Measurements from ENCODE around the gene GUK1.

The GUK1 gene

GRCh38 chr1:228163007-228163753, 23.1 kb downstream of the GUK1 start:
- ChIA-PET CTCF (interaction anchor here (3.2 to 6.1 kb wide), 3 partner anchors 9 to 33 kb away, joined by 13 to 54 read pairs (median 41); no protein-coding TSS in a partner anchor), POLR2A (no interaction called here)
- TF ChIP-seq CTCF (IDR thresholded peaks at IDR 0.05; ENCODE audit: control extremely low read depth, extremely low read depth, low read depth, missing control alignments): no peak
- DNase-seq (ENCODE audit: extremely low spot score): no peak

GRCh38 chr1:228163776-228164519, 23.9 kb downstream of the GUK1 start:
- DNase-seq (ENCODE audit: extremely low spot score): no peak
- no peak for TF ChIP-seq CTCF (IDR thresholded peaks at IDR 0.05; ENCODE audit: control extremely low read depth, extremely low read depth, low read depth, missing control alignments)
- ChIA-PET POLR2A (no interaction called here), CTCF (interaction anchor here (1.1 to 6.1 kb wide), 7 partner anchors 10 to 54 kb away, joined by 3 to 54 read pairs (median 13); partner anchors contain the start of genes GUK1 and MRPL55)

GRCh38 chr1:228164561-228165371, 24.7 kb downstream of the GUK1 start:
- no peak for DNase-seq (ENCODE audit: extremely low spot score)
- TF ChIP-seq CTCF (IDR thresholded peaks at IDR 0.05; ENCODE audit: control extremely low read depth, extremely low read depth, low read depth, missing control alignments): no peak
- ChIA-PET CTCF (interaction anchor here (0.6 to 6.1 kb wide), 25 partner anchors 8 to 351 kb away, joined by 3 to 54 read pairs (median 5); partner anchors contain the start of genes GJC2, GUK1 and MRPL55), POLR2A (interaction anchor here (1.5 kb wide), 1 partner anchor 12 kb away, joined by 8 read pairs; no protein-coding TSS in a partner anchor)

DNA sequence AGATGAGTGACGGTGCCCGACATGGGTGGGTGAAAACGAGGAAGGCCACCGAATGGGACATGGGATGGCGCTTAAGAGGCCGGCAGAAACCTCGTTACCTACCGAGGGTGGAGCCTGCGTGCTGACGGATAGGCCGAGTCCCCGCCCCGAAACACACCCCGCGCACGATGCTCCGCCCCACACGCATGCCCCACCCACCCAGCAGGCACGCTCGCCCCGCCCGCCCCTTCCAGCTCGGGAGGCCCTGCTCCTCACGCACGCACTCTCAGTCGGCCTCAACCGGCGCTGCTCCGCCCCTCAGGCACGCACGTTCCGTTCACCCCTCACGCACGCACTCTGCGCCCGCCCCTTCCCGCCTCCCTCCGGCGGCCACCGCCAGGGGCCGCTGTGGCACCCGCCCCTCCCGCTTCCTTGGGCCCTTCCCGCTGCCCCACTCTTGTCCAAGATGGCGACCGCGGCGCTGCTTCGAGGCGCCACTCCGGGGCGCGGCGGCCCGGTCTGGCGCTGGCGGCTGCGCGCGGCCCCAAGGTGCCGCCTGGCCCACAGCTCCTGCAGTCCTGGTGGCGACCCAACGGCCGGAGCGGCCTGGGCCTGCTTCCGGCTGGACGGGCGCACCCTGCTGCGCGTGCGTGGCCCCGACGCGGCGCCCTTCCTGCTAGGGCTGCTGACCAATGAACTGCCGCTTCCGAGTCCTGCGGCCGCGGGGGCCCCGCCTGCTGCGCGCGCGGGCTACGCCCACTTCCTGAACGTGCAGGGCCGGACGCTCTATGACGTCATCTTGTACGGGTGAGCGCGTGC, 25.5 kb downstream of the GUK1 start, which contains the start of gene IBA57:
IBA57 (plus strand) TSS at position 433 of the 798 bp plus-strand sequence; CDS start at position 446, 13 bp downstream.
- peak; percentile 99 for DNase-seq (ENCODE audit: extremely low spot score)
- ChIA-PET POLR2A (interaction anchor here (0.6 to 1.5 kb wide), 5 partner anchors 13 to 324 kb away, joined by 3 to 8 read pairs (median 7); no protein-coding TSS in a partner anchor), CTCF (interaction anchor here (0.6 to 6.1 kb wide), 39 partner anchors 9 to 350 kb away, joined by 3 to 54 read pairs (median 5); partner anchors contain the start of genes GJC2, GUK1 and MRPL55)

More for the DNA sequence above, 25.5 kb downstream of the GUK1 start, which contains the start of gene IBA57:
- TF ChIP-seq CTCF (IDR thresholded peaks at IDR 0.05; ENCODE audit: control extremely low read depth, extremely low read depth, low read depth, missing control alignments): peak; percentile 92
